Mucosa of descending colon (tissue), 3 donors: ENCODE measurements around the gene RNF180. TPM values are rescaled to one million over a fixed set of nuclear protein-coding genes. Genes with fewer than 3 reads are reported as not detected.
"Not testable (repeated sequence)": the region's sequence is repeated elsewhere in the genome, so short reads cannot be mapped to it uniquely, and the experiment has no call there.

ENCODE experiments used
- ATAC-seq: fragments of 200-7000 bp; cut with Tn5 transposase; one replicate; pipeline ENCODE4 v1.9.1; 2020; ENCODE audit warnings: mild to moderate bottlenecking, moderate library complexity
- DNase-seq, 3 donors: peaks; one replicate each; pipeline ENCODE4 v3.0.0-alpha.2; 2020
- H3K36me3 ChIP-seq: fragments of 200-600 bp; one replicate; pipeline ENCODE4 v1.8.0; 2021; ENCODE audit warnings: low read depth, mild to moderate bottlenecking
- H3K4me1 ChIP-seq: fragments of 200-600 bp; one replicate; pipeline ENCODE4 v1.8.0; 2021; ENCODE audit warnings: low read depth, mild to moderate bottlenecking
- H3K4me3 ChIP-seq: fragments of 200-600 bp; one replicate; pipeline ENCODE4 v1.8.0; 2021; ENCODE audit warnings: mild to moderate bottlenecking
- H3K9me3 ChIP-seq: fragments of 200-600 bp; one replicate; pipeline ENCODE4 v1.8.0; 2021; ENCODE audit warnings: mild to moderate bottlenecking
- CTCF ChIP-seq: fragments of 200-600 bp; IDR thresholded peaks from one replicate; pipeline ENCODE4 v1.8.0; 2022; ENCODE audit warnings: antibody characterized with exemption, mild to moderate bottlenecking
- intact Hi-C, 2 donors: fragments of 100-400 bp; cut with DNase I in 1 of 2; cut with micrococcal nuclease in 1 of 2; formaldehyde crosslinking; loops; one replicate each; pipeline versions ENCODE4 v1.11.0 to v1.11.1; 2022; cut with DNase I, micrococcal nuclease
- total RNA-seq, 3 donors: library from RNA; stranded (reverse); fragmentation: NEBNext Ultra II Directional in 2 of 3; extraction: Animal tissue kit (Norgen Biotek cat#: 25700) in 2 of 3; gene quantifications; one replicate each; pipeline versions ENCODE4 v1.2.1 to v1.2.4, GENCODE V29; 2021 to 2023
- donor health status: DM: no; HTN: no; CAD: no; lungs with moderate emphysema.
- donor health status: DM: no; HTN: no; CAD: no.
- donor health status: DM: no; HTN: yes; CAD: no.

RNF180 gene
- total RNA-seq, 3 donors from 2014 or later: 0.96 to 15.0 (median 2.8) TPM

- no peak for TF ChIP-seq CTCF
- H3K4me3 ChIP-seq: no peak overlapping the region
- no peak for DNase-seq
- peaks cover 29% of the 10 kb centered on the region for H3K9me3 ChIP-seq
- ATAC-seq: no peak
- intact Hi-C loops: no loop called here
- H3K36me3 ChIP-seq: no peaks in the 10 kb centered on the region
- H3K4me1 ChIP-seq: no peaks in the 10 kb centered on the region
Measured at GRCh38 chr5:64286381-64286780, 120.7 kb downstream of the RNF180 start.

GRCh38 chr5:64288496-64288895 is 122.9 kb downstream of the RNF180 start:
- H3K4me1 ChIP-seq, H3K36me3 ChIP-seq, ATAC-seq, intact Hi-C loops, DNase-seq, H3K4me3 ChIP-seq: not testable (repeated sequence)
- H3K9me3 ChIP-seq: peaks cover 24% of the 10 kb centered on the region

GRCh38 chr5:64292611-64293215 is 127.1 kb downstream of the RNF180 start:
- DNase-seq: peak in 1 of 3 donors; percentile 10
- no peak for ATAC-seq
- Histone ChIP-seq H3K4me1 (no peaks in the 10 kb centered on the region), H3K36me3 (no peaks in the 10 kb centered on the region), H3K4me3 (no peak overlapping the region), H3K9me3 (peaks cover 15% of the 10 kb centered on the region)
- intact Hi-C loops: no loop called here
- no peak for TF ChIP-seq CTCF

GRCh38 chr5:64295101-64295500 is 129.5 kb downstream of the RNF180 start:
- H3K36me3 ChIP-seq: no peaks in the 10 kb centered on the region
- H3K9me3 ChIP-seq: peaks cover 12% of the 10 kb centered on the region
- DNase-seq: no peak
- intact Hi-C loops: no loop called here
- no peak overlapping the region for H3K4me3 ChIP-seq
- no peak for ATAC-seq
- no peaks in the 10 kb centered on the region for H3K4me1 ChIP-seq
- TF ChIP-seq CTCF: no peak

GRCh38 chr5:64298586-64298985 is 132.9 kb downstream of the RNF180 start:
- no peak for ATAC-seq
- Histone ChIP-seq H3K36me3 (no peaks in the 10 kb centered on the region), H3K4me3 (no peak overlapping the region), H3K4me1 (no peaks in the 10 kb centered on the region), H3K9me3 (peaks cover 4% of the 10 kb centered on the region)
- DNase-seq: no peak
- TF ChIP-seq CTCF: no peak
- intact Hi-C loops: no loop called here

GRCh38 chr5:64299805-64300204 is 134.2 kb downstream of the RNF180 start:
- no peak for DNase-seq
- Histone ChIP-seq H3K9me3 (peaks cover 4% of the 10 kb centered on the region), H3K4me1 (no peaks in the 10 kb centered on the region), H3K36me3 (no peaks in the 10 kb centered on the region), H3K4me3 (no peak overlapping the region)
- no peak for ATAC-seq
- no peak for TF ChIP-seq CTCF
- intact Hi-C loops: no loop called here
